HepG2 (cell line): Measurements from ENCODE around the gene ABCC8.

Source experiments
- ASH2L ChIP-seq: fragments of 300-600, 200-600 bp; sonication (generic); IDR thresholded peaks from 2 replicates; pipeline ENCODE4 v1.7.0; 2017; ENCODE audit warnings: low read depth, mild to moderate bottlenecking, moderate library complexity, mixed read lengths, low read length; ENCODE audit not compliant: insufficient read length
- CREB1 ChIP-seq, 2 experiments: fragments of 450-650 bp in 1 of 2; IDR thresholded peaks; 2 replicates each; pipeline ENCODE4 v1.6.1; 2016 to 2017; ENCODE audit warnings: control low read depth in 1 of 2, mild to moderate bottlenecking in 1 of 2, missing compliant biosample characterization in 1 of 2, missing genetic modification characterization in 1 of 2
- FOXO4 ChIP-seq: sonication (generic); formaldehyde crosslinking; conservative IDR thresholded peaks from 2 replicates; pipeline ENCODE4 v1.8.1; 2023; ENCODE audit warnings: missing genetic modification reagents
- POLR2A ChIP-seq, 2 experiments: IDR thresholded peaks; 2 replicates each; pipeline ENCODE4 v1.6.1; 2011; ENCODE audit warnings: low read depth in 2 of 2, low read length in 2 of 2, mild to moderate bottlenecking in 1 of 2, moderate library complexity in 1 of 2; ENCODE audit not compliant: insufficient read depth in 1 of 2
- RBAK ChIP-seq: sonication (generic); formaldehyde crosslinking; IDR thresholded peaks from 2 replicates; pipeline ENCODE4 v1.5.1; 2020; ENCODE audit warnings: mild to moderate bottlenecking, missing genetic modification reagents
- ZNF335 ChIP-seq: sonication (generic); formaldehyde crosslinking; IDR thresholded peaks from 2 replicates; pipeline ENCODE4 v1.4.0; 2020; ENCODE audit warnings: missing genetic modification reagents
- ZNF460 ChIP-seq: sonication (generic); formaldehyde crosslinking; IDR thresholded peaks from 2 replicates; pipeline ENCODE4 v1.5.1; 2020; ENCODE audit warnings: missing genetic modification reagents, mild to moderate bottlenecking, borderline replicate concordance
- TF ChIP-seq, protein P1 (sequence below): sonication (generic); formaldehyde crosslinking; IDR thresholded peaks from 2 replicates; pipeline ENCODE4 v1.5.0; 2020; ENCODE audit warnings: mild to moderate bottlenecking, missing genetic modification reagents, moderate library complexity

DNA sequence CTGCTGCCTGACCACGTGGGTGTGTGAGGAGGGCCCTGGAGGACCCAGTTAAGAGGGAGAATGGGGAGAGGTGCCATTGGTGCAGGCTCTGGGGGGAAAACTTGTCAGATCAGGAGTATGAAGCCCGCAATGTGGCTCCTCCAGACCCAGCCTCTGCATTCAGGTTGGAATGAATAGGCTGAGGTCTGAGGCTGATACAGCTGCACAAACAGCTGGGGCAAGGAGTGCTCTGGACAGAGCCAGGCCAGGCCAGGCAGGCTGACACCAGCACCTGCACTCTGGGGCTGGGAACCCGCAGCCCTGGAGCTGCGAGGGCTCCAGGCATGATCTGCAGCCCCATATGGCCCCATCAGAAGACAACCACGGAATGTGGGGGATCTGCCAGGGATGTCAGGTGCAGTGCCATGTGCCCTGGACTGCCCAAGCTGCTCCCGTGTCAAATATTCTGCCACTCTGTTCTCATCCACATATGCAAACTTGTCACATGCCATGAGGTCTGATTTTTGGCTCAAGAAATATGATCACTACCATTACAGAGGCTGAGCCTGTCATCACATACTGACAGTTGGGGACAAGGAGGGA is 61.0 kb downstream of the ABCC8 start:
- TF ChIP-seq POLR2A (IDR thresholded peaks at IDR 0.05; ENCODE audit: insufficient read depth in 1 of 2, low read depth in 2 of 2, low read length in 2 of 2) (no peak), CREB1 (IDR thresholded peaks at IDR 0.05) (no peak), CREB1 (CRISPR knock-in tag; IDR thresholded peaks at IDR 0.05) (no peak), ASH2L (no peak), ZNF335 (no peak), ZNF460 (CRISPR knock-in tag) (no peak), RBAK (CRISPR knock-in tag) (no peak), FOXO4 (no peak)
- TF ChIP-seq, protein P1, sequence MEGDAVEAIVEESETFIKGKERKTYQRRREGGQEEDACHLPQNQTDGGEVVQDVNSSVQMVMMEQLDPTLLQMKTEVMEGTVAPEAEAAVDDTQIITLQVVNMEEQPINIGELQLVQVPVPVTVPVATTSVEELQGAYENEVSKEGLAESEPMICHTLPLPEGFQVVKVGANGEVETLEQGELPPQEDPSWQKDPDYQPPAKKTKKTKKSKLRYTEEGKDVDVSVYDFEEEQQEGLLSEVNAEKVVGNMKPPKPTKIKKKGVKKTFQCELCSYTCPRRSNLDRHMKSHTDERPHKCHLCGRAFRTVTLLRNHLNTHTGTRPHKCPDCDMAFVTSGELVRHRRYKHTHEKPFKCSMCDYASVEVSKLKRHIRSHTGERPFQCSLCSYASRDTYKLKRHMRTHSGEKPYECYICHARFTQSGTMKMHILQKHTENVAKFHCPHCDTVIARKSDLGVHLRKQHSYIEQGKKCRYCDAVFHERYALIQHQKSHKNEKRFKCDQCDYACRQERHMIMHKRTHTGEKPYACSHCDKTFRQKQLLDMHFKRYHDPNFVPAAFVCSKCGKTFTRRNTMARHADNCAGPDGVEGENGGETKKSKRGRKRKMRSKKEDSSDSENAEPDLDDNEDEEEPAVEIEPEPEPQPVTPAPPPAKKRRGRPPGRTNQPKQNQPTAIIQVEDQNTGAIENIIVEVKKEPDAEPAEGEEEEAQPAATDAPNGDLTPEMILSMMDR (CRISPR knock-in tag) = no peak
